Prostate gland (tissue), 2 donors: ENCODE results near the gene TP53RK.

Source experiments
- POLR2A ChIP-seq: fragments of 450-650 bp; IDR thresholded peaks from one replicate; pipeline ENCODE4 v1.6.1; 2016; ENCODE audit warnings: antibody characterized with exemption, mild to moderate bottlenecking
- POLR2AphosphoS5 ChIP-seq: sonication (generic); formaldehyde crosslinking; IDR thresholded peaks from one replicate; pipeline ENCODE4 v1.6.1; 2017; ENCODE audit warnings: antibody characterized with exemption
- TF ChIP-seq, protein P1 (sequence below), 4 experiments: fragments of 200-600 bp in 2 of 4; fragments of 450-650 bp in 2 of 4; sonication (generic) in 2 of 4; IDR thresholded peaks; 1 replicate in 3 of 4; 2 replicates in 1 of 4; pipeline ENCODE4 v1.5.1; 2016 to 2019; ENCODE audit warnings: antibody characterized with exemption in 4 of 4, mild to moderate bottlenecking in 2 of 4, moderate library complexity in 2 of 4

DNA sequence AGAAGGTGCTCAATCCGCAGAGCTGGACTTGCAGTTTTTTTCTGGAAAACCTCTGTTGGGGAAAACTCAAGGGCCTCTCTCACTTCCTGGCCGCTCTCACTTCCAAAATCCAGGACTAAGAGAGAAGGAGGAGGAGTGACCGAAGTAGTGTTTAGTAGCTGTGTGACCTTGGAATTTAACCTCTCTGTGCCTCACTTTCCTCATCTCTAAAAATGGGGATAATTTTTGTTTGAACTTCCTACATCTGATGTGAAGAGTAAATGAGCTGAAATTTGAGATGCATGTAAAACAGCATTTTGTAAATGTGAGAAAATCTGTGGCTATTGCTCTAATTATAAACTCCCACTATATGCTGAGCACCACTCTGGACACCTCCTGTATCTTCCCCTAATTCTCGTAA, 43.1 kb downstream of the TP53RK start:
- TF ChIP-seq POLR2AphosphoS5 (no peak), POLR2A (no peak)
- TF ChIP-seq, protein P1, sequence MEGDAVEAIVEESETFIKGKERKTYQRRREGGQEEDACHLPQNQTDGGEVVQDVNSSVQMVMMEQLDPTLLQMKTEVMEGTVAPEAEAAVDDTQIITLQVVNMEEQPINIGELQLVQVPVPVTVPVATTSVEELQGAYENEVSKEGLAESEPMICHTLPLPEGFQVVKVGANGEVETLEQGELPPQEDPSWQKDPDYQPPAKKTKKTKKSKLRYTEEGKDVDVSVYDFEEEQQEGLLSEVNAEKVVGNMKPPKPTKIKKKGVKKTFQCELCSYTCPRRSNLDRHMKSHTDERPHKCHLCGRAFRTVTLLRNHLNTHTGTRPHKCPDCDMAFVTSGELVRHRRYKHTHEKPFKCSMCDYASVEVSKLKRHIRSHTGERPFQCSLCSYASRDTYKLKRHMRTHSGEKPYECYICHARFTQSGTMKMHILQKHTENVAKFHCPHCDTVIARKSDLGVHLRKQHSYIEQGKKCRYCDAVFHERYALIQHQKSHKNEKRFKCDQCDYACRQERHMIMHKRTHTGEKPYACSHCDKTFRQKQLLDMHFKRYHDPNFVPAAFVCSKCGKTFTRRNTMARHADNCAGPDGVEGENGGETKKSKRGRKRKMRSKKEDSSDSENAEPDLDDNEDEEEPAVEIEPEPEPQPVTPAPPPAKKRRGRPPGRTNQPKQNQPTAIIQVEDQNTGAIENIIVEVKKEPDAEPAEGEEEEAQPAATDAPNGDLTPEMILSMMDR (IDR thresholded peaks at IDR 0.05): no peak
